AG09319 (cell line): ENCODE data around the gene DOCK4.

ENCODE experiments used
- DNase-seq: peaks from one replicate; pipeline ENCODE4 v3.0.0-alpha.2; 2010; ENCODE audit warnings: low read depth; ENCODE audit errors: extremely low read depth
- CTCF ChIP-seq: IDR thresholded peaks from 2 replicates; pipeline ENCODE4 v1.5.1; 2011; ENCODE audit warnings: low read depth, mild to moderate bottlenecking, inconsistent platforms, low read length, moderate library complexity

Gene DOCK4

DNA sequence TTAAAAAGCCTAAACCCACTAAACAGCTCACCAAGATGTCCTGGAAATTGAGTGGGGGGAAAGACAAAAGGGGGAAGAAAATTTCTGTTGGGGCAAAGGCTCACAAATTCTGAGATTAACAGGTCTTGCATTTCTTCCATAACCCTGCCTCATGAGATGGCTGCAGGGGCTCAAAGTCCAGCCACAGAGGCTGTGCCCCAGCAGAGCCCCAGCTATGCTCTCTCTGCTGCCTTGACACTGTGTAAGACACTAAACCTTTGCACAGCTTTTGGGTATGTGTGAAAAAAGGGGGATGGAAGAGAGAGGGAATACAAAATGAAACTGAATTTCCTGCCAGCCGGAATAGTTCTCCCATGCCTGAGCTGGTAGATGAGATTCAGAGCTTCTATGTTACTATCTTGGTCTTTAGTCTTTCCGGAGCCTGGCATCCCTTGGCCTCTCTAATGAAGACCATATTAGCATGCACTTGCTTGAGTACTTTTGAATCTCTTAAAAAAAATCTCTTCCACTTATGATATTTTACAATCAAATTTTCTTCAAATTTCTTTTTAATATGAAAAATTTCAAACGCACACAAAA is 403.9 kb downstream of the DOCK4 start:
- no peak for TF ChIP-seq CTCF
- DNase-seq: no peak

- DNase-seq: no peak
- no peak for TF ChIP-seq CTCF
Observed at GRCh38 chr7:111801277-111801676, 404.9 kb downstream of the DOCK4 start.

GRCh38 chr7:111796671-111797070 is 409.5 kb downstream of the DOCK4 start:
- DNase-seq: no peak
- TF ChIP-seq CTCF: no peak

- no peak for TF ChIP-seq CTCF
- no peak for DNase-seq
Observed at GRCh38 chr7:111789870-111790269, 416.3 kb downstream of the DOCK4 start.

GRCh38 chr7:111789048-111789320 is 417.2 kb downstream of the DOCK4 start:
- no peak for TF ChIP-seq CTCF
- no peak for DNase-seq

DNA sequence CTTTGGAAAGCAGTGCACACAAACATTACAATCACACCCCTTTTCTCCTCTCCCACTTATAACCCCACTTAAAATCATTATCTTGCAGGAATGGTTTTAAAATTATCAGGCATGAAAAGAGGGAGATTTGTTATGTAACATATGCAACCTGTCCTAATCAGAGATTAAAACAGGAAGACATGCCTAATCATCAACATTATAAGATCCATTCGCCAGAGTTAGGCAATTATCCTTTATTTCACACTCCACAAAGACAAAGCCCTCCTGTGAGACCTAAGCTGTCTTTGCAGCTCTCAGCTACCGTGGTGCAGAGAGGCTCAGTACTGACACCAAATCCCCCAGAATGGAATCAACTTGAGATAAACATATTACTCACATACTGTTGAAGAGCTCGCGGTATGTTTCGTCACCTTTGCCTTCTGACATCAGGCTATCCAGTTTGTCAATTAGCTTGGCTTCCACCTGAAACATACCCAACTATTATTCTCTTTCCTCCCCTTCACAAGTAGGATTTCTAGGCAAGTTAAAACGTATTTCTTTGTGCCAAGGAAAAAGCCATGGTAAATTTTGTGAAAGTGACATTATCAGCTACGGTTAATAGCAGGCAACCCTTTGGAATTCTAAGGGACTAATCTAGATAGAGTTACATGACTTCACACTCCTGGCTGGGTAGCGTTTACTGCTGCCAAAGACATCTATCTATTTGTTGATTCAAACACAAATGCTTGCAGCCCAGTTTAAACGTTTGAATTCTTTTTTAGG is 417.7 kb downstream of the DOCK4 start:
- DNase-seq: no peak
- TF ChIP-seq CTCF: no peak

DNA sequence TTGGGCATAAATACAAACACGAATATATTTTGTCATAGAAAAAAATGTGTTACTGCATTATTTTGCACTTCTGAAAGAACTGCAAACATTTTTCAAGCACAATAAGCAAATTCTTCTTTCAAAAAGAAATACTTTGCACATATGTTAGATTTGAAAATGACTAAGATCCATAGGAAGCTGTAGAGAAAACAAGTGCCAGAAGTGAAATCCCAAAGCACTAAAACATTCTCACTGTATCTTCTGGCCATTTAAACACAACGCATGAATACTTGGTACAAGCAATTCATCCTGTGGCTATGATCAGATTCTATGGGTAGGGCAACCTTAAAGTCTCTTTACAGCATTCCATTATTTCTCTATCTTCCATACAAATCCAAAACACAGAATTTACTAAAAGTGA is 418.5 kb downstream of the DOCK4 start:
- no peak for TF ChIP-seq CTCF

More for the DNA sequence above, 418.5 kb downstream of the DOCK4 start:
- DNase-seq: no peak
